SHP77 treated with DMSO at 0.1 percent for 48 hours (cell line): Measurements from ENCODE around the gene LRRC28.
"Not testable (repeated sequence)": the region's sequence is repeated elsewhere in the genome, so short reads cannot be mapped to it uniquely, and the experiment has no call there.

ENCODE experiments used
- DNase-seq: peaks from one replicate; lab custom pipeline; 2025; lab: John Stamatoyannopoulos, UW

Gene LRRC28

DNA sequence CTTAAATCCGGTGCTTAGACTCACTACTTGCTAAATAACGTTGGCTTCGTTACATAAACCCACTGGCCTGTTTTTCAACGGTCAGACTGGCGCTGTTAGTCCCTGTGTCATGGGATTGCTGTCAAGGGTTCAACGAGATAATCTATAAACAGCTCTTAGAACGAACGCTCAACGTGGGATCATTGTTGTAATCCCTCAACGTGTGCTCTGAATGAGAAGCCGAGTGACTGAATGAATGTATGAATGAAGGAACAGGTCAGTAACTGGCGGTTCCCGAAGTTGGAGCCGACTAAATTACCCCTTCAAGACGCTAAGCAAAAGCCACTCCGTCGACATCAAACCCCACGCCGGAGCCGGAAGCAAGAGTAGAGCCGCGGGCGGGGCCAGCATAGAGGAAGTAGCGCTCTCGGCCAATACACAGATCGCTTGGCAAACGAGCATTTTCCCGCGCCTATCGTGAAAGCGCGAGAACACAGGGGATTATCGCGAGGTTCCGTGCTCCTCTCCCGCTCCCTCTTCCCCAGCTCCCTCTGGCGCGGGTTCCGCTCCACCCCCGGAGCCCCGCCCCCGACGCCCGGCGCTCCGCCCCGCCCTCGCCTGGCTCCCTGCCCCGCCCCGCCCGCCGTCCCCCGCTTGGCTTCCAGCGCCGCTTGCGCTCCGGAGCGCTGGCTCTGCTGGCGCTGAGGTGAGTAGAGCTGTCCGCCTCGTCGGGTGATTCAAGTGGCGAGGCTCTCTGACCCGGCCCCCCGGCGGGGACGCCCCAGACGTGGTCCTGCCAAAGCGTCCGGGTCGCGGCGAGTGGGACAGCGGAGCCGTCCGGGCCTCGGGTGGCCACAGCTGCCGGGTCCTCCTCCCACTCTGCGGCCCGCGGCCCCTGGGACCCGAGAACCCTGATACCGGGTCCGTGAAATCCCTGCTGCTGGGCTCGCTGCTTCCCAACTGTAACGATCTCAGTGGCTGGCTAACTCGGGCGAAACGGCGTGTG lies at the start of gene LRRC28:
LRRC28 (plus strand) TSS at position 625 of the 985 bp plus-strand sequence. CDS start 4,477 bp downstream, outside the sequence.
- DNase-seq = peak; percentile 94

- DNase-seq = no peak
Measured at GRCh38 chr15:99202176-99202552, 49.1 kb upstream of the LRRC28 start.

DNA sequence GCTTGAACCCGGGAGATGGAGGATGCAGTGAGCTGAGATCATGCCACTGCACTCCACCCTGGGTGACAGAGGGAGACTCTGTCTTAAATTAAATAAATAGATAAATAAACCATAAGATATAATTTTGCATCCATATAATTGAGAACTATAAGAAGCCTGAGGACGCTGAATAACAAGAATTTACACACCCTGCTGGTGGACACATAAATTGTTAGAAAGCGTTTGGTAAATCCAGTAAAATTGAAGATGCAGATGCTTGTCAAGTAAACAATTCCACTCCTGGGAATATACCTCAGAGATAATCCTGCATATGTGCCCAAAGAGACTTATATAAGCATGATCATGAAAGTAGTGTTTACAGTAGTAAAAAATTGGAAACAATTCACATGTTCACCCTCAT lies 43.6 kb upstream of the LRRC28 start:
- DNase-seq = no peak

DNA sequence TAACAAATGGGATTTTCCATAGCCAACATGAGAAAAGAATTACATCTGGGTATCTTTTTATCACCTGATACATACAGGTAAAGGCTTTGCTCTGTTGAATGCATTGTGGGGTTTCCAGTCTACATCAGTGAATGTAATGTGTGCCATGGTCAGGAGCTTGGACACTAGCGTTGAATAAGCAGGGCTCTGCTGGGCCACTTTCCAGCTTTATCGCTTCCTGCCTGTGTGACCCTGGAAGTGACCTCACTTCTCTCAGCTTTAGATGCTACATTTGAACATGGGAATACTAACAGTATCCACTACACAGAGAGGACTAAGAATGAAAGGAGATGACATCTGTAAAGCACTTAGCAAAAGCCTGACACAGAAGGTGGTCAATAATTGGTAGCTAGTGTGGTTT lies 42.0 kb upstream of the LRRC28 start:
- no peak for DNase-seq

DNA sequence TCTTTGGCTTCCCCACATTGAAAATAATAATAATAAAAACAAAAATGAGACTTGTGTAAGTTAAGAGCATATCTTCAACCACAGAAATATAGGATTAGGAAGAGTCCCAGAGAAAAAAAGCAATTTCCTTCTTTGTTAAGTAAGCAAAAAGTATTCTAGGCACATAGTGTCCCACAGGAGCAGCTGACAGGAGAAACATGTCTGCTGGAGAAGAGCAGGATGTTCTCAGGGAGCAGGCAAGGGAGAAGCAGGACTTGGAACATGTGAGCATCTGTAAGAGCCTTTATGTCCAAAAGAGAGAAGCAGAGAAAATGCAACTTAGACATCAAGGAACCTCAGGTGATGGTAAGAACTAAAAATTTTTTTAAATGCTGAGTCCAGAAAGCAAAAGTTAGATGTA lies 40.9 kb upstream of the LRRC28 start:
- DNase-seq = no peak

DNA sequence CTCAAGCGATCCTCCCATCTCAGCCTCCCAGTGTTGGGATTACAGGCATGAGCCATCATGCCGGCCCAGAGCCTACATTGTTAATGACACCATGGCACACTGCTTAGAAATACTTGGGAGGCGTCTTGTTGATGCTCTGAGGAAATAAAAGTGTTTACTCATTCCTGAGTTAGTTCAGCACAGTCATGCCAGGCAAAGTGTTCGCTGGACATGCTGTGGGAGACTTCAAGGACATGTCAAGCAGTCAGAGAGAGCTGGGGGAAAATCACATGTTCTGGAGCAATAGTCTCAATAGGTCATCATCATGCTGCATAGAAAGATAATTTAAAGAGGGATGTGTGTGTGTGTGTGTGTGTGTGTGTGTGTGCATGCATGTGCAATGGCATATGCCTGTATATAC lies 39.4 kb upstream of the LRRC28 start:
- no peak for DNase-seq

GRCh38 chr15:99212406-99212805 lies 38.9 kb upstream of the LRRC28 start:
- no peak for DNase-seq

DNA sequence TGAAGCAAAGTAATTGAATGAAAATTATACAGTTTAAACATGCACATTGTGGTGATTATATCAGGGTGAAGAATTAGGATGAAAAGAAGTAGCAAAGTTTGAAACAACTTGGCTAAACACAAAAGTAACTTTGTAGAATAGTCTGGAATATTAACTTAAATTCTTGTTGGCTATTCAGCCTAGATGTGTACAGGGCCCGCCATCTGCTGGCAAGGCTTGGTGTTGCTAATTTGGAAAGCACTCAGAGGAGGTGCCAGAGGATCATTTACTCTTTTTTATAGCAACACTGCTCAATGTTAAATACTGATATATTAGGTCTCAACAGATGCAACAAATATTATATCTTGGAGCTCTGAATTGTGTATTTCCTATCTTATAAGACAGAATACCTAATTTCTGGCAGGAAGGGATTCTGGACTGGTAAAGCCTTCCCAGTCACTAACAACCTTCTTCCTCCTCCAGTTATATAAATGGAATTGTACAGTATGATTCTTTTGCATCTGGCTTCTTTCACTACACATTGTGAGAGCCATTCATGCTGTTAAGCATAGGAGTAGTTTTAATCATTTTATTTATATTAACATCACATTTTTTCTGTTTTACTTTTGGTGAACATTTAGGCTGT lies 38.0 kb upstream of the LRRC28 start:
- DNase-seq = no peak

DNA sequence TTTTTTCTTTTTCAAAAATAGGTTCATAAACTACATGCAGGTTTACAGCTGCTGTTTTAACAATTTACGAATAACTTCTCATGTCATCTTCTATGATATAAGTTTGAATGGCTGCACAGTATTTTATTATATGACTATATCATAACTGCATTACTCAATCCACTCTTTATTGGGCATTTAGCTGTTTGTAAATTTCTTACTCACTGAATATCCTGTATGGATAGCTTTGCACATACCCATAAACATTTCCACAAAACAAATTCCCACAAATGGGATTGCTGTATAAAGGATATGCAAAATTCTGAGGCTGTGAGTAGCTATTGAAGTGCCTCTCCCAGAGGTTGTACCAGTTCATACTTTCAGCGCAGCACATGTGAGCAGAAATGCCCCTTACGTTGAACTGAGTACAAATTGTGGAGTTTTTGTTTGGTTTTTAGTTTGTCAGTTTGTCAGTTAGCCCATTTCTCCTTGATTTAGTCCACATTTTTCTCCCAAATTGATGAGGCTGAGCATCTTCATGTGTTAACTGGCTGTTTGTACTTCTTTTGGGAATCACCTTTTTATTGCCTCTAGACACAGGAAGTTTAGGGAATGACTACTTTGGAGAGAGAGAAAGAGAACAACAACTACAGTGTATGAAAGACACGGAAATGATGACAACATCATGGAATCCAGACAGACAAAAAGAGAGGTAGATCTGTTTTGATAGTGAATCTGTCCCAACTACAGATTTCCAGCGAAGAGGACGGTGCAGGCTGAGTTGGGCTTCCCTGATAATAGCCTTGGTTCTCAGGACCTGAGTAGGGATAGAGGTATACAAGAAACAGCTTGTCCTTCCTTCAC lies 26.7 kb upstream of the LRRC28 start:
- DNase-seq = no peak

GRCh38 chr15:99226802-99227201 lies 24.5 kb upstream of the LRRC28 start:
- no peak for DNase-seq

GRCh38 chr15:99228120-99228770 lies 23.0 kb upstream of the LRRC28 start:
- no peak for DNase-seq

GRCh38 chr15:99230867-99231266 lies 20.4 kb upstream of the LRRC28 start:
- no peak for DNase-seq

DNA sequence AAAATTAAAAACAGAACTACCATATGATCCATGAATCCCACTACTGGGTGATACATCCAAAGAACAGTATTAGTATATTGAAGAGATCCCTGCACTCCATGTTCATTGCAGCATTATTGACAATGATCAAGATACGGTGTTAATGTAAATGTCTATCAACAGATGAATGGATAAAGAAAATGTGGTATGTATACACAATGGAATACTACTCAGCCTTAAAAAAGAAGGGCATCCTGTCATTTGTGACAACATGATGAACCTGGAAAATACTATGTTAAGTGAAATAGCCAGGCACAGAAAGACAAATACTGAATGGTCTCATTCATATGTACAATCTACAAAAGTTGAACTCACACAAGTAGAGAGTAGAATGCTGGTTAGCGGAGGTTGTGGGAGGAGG lies 18.5 kb upstream of the LRRC28 start:
- DNase-seq = no peak

GRCh38 chr15:99234160-99234559 lies 17.1 kb upstream of the LRRC28 start:
- not testable (repeated sequence) for DNase-seq

GRCh38 chr15:99238849-99239248 lies 12.4 kb upstream of the LRRC28 start:
- no peak for DNase-seq

DNA sequence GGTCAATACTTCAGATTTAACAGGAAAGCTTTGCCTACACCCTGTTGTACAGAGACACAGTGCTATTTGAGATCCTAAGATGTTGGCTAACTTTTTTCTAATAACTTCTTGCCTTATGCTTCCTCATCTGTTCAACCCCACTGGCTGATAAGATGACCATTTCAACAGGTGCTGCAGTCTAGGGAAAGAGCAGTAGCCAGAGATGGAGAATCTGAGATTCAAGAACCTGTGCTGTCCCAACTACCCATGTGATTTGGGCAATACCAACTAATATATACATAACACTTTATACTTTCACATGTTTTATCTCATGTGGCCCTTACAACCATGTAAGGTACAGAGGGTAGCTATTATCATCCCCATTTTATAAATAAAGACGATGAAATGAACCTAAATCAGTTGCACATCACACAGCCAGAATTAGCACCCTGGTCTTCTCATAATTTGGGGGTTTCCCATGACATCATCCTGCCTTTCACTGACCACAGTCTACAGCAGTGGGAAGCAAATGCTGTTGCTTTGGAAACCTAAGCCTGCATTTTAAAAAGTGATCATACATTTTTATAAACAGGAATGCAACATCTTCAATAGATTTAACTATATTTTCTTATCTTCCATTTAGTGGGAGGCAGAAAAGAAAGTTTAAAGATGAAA lies 11.6 kb upstream of the LRRC28 start:
- DNase-seq = no peak

DNA sequence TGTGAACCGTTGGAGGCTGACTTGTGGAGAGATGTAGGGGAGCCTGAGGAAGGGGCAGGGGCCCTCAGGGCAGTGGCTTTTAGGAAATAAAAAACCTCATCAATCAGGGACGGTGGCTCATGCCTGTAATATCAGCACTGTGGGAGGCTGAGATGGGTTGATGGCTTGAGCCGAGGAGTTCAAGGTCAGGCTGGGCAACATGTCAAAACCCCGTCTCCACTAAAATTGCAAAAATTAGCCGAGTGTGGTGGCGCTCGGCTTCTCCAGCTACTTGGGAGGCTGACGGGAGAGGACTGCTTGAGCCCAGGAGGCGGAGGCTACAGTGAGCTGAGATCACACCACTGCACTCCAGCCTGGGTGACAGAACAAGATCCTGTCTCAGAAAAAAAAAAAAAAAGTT lies 9.5 kb upstream of the LRRC28 start:
- no peak for DNase-seq

GRCh38 chr15:99244306-99244705 lies 7.0 kb upstream of the LRRC28 start:
- no peak for DNase-seq

- no peak for DNase-seq
Measured at GRCh38 chr15:99247062-99247461, 4.2 kb upstream of the LRRC28 start.

DNA sequence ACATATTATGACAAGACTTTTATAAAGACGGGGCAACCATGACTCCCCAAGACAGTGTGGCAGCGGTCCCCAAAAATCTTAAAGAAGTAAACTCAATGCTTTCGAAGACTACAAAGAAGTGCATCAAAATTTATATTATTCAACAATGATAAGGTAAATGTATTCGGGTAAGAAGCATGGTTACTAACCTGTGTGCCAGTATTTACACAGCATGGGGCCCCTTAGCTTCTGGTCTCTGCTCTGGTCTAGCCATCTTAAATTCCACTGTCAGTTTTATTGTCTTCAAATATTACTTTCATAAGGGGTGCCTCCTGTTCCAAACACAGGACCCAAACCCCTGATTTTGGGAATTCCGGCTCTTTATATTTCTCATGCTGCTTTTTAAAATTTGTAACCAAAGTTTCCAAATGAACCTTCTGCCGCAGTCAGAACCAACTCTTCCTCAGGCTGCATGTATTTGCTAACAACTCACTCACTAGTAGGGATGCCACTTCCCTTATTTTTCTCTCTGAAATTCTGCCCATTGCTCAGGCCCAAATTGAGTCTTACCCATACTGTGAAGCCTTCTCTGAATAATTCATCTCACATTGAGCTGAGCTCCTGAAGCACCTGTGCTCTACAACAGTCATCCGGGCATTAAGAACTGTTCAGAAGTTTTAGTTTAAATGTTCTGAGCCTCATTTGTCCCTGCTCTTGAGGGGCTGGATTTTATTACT lies 3.1 kb upstream of the LRRC28 start:
- no peak for DNase-seq
